Stimulated activated CD8-positive, alpha-beta memory T cell treated with anti-CD3 and anti-CD28 coated beads, Interleukin-12 subunit alpha, Interleukin-12 subunit beta, amount 100 ng/mL, for 1 hour (primary cell): ENCODE measurements around the gene ETDB.
A peak's percentile ranks its signal among the peaks of the same experiment; 100 is the strongest.
"Not testable (repeated sequence)": the region's sequence is repeated elsewhere in the genome, so short reads cannot be mapped to it uniquely, and the experiment has no call there.

Experiments
- DNase-seq: peaks from one replicate; pipeline ENCODE4 v3.0.0-alpha.2; 2020; ENCODE audit warnings: low read depth

Gene ETDB

GRCh38 chrX:135120056-135120576, at the start of gene ETDB:
Gene ETDB, minus strand, starts transcription at chrX:135120526. Its CDS starts 1,265 bp downstream, at chrX:135119261.
- not testable (repeated sequence) for DNase-seq

- DNase-seq = not testable (repeated sequence)
Measured at GRCh38 chrX:135169534-135169933, 49.2 kb upstream of the ETDB start.

- DNase-seq = no peak
Measured at GRCh38 chrX:135168486-135168885, 48.2 kb upstream of the ETDB start.

GRCh38 chrX:135154688-135155087, 34.4 kb upstream of the ETDB start:
- not testable (repeated sequence) for DNase-seq

DNA sequence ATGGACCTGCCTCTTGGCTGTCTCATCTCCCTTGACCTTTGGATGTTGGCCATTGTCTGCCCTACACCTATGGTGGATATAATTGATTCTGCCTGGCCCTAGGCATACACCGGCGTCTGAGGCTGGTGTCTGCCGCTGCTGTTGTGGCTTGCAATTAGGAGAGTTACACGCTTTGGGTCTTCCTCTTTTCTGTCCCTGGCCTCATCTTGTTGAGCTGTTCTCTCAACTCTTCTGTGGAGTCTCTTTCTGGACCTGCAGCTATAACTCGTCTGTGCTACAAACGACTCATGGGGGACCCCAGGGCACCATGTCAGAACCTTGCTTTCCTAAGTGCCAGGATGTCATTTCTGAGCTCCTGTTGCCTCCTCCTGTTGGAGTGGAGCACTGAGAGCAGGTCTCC, 5.8 kb upstream of the ETDB start:
- not testable (repeated sequence) for DNase-seq

GRCh38 chrX:135116064-135116463, 4.3 kb downstream of the ETDB start:
- not testable (repeated sequence) for DNase-seq

GRCh38 chrX:135114392-135114791, 5.9 kb downstream of the ETDB start:
- DNase-seq = no peak

- no peak for DNase-seq
Measured at GRCh38 chrX:135112743-135113142, 7.6 kb downstream of the ETDB start.

- peak; percentile 10 for DNase-seq
Measured at GRCh38 chrX:135112096-135112729, 8.1 kb downstream of the ETDB start.

- DNase-seq = no peak
Measured at GRCh38 chrX:135109554-135109953, 10.8 kb downstream of the ETDB start.

- no peak for DNase-seq
Measured at GRCh38 chrX:135099493-135099783, 20.9 kb downstream of the ETDB start.

GRCh38 chrX:135097196-135097744, 23.1 kb downstream of the ETDB start:
- DNase-seq = not testable (repeated sequence)

- no peak for DNase-seq
Measured at GRCh38 chrX:135095715-135096114, 24.6 kb downstream of the ETDB start.

DNA sequence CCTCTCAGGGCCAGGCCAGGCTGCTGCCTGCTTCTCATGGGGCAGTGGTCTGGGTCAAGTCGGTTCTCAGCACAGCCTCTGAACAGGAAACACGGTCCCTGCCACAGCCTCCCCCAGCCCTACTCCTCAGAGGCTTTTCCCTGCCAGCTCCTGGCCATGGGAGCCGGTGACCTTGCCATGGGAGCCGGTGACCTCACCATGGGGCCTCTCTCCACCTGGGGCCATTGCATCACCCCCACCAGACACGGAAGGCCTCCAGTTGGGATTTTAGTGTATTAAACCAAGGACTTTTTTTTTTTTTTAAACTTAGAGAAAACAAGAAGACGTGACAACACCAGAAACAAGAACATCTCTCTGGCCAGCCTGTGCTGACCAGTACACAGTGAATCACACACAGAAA, 25.6 kb downstream of the ETDB start:
- DNase-seq = no peak

DNA sequence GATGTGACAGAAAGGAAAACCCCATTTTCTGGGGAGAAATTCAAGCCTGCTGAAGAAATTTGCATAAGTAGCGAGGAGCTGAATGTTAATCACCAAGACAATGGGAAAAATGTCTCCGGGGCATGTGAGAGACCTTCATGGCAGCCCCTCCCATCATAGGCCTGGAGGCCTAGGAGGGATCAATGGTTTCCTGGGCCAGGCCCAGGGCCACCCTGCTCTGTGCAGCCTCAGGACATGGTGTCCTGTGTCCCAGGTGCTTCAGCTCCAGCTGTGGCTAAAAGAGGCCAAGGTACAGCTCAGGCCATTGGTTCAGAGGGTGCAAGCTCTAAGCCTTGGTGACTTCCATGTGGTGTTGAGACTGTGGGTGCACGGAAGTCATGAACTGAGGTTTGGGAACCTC, 31.2 kb downstream of the ETDB start:
- no peak for DNase-seq

DNA sequence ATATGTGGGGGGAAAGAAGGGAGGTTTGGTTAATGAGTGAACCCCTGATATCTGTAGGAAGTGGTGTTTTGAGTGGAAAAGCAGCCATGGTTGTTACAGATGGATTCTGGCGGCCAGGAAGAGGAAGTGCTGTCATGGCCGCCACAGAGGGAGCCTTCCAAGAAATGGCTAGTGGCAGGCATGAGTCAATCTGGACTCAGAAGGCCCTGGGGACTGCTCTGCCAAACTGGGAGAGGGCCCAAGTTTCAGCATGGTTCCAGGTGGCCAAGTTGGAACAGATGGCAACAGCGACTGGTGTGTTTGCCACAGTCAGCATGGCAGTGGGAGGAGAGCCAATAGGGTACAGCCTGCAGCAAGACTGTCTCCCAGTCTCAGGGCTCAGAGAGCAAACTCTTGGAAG, 32.5 kb downstream of the ETDB start:
- no peak for DNase-seq

GRCh38 chrX:135086197-135086854, 34.0 kb downstream of the ETDB start:
- no peak for DNase-seq

DNA sequence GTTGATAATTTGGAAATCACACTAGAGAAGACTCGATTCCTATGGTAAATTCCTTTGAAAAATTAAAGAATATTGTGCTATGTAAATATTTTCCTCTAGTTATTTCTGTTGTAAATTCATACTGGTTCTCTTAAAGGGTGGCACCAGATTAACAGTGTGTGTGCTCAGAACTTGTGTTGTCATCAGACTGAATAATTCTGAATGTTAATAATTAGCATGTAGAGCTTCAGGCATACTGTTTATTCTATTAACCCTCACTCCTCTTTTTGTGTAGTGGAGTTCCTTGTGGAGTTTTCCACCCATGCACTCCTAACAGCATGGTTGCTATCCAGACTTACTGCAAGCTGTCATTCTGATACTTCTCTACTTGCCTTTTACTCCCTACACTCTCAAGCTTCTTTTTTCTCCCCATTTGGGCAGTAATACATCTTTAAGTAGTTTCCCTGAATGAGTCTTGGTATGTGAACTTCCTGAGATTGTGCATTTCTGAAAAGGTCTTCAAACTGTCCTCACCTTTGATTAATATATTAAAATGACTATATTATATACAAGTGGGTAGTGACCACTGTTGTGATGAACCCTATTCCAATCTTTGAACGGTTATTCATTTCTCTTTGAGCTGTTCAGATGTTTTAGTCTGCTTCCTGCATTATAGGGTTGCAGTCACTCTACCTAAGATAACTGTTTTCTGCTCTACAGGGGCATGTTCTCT, 38.5 kb downstream of the ETDB start:
- no peak for DNase-seq
